CD14-positive monocyte (primary cell): ENCODE data around the gene MTMR3. TPM values are rescaled to one million over a fixed set of nuclear protein-coding genes. Genes with fewer than 3 reads are reported as not detected.

Source experiments
- DNase-seq, 3 donors: peaks; one replicate each; pipeline ENCODE4 v3.0.0-alpha.2; 2011 to 2022
- H2AFZ ChIP-seq: 2 replicates; pipeline ENCODE4 v1.6.0; 2012; ENCODE audit warnings: mild to moderate bottlenecking, low read depth, low read length, inconsistent platforms; ENCODE audit not compliant: insufficient read depth, poor library complexity, severe bottlenecking
- H3K27ac ChIP-seq, 2 donors: 1 replicate in 1 of 2; 2 replicates in 1 of 2; pipeline ENCODE4 v1.5.1; 2012 to 2013; ENCODE audit warnings: low read length in 2 of 2, control low read depth in 1 of 2, inconsistent platforms in 1 of 2, low read depth in 1 of 2, mild to moderate bottlenecking in 1 of 2
- H3K27me3 ChIP-seq, 2 donors: one replicate each; pipeline versions ENCODE4 v1.6.0 to v1.6.1; 2011 to 2013; ENCODE audit warnings: low read length in 2 of 2; ENCODE audit not compliant: control insufficient read depth in 2 of 2, insufficient read depth in 2 of 2
- H3K36me3 ChIP-seq, 2 donors: replicated peaks in 1 of 2; 1 replicate in 1 of 2; 2 replicates in 1 of 2; pipeline versions ENCODE4 v1.5.1 to v1.6.1; 2012 to 2013; ENCODE audit warnings: low read length in 2 of 2, control low read depth in 1 of 2, inconsistent platforms in 1 of 2, mild to moderate bottlenecking in 1 of 2; ENCODE audit not compliant: insufficient read depth in 2 of 2, control insufficient read depth in 1 of 2
- H3K4me1 ChIP-seq, 2 donors: 1 replicate in 1 of 2; 2 replicates in 1 of 2; pipeline versions ENCODE4 v1.5.1 to v1.6.1; 2012 to 2013; ENCODE audit warnings: low read length in 2 of 2, control low read depth in 1 of 2, inconsistent platforms in 1 of 2, mild to moderate bottlenecking in 1 of 2, moderate library complexity in 1 of 2; ENCODE audit not compliant: insufficient read depth in 2 of 2, control insufficient read depth in 1 of 2
- H3K4me2 ChIP-seq: replicated peaks from 2 replicates; pipeline ENCODE3; 2012; ENCODE audit warnings: low read length, moderate library complexity, mild to moderate bottlenecking; ENCODE audit not compliant: poor library complexity, severe bottlenecking; ENCODE audit errors: extremely low read depth
- H3K4me3 ChIP-seq, 3 experiments: fragments of 200-600 bp in 1 of 3; sonication (generic) in 1 of 3; replicated peaks in 1 of 3; 1 replicate in 2 of 3; 2 replicates in 1 of 3; pipeline ENCODE4 v1.5.1; 2011 to 2013; ENCODE audit warnings: low read length in 3 of 3, mild to moderate bottlenecking in 3 of 3, control low read depth in 2 of 3, low read depth in 2 of 3, inconsistent platforms in 1 of 3, moderate library complexity in 1 of 3
- H3K79me2 ChIP-seq: 2 replicates; pipeline ENCODE4 v1.6.0; 2012; ENCODE audit warnings: mild to moderate bottlenecking, control low read depth, inconsistent platforms, low read length, moderate library complexity; ENCODE audit not compliant: insufficient read depth
- H3K9ac ChIP-seq: 2 replicates; pipeline ENCODE4 v1.6.0; 2017; ENCODE audit warnings: low read length, mild to moderate bottlenecking; ENCODE audit not compliant: insufficient read depth, poor library complexity, severe bottlenecking
- H3K9me3 ChIP-seq, 2 donors: replicated peaks in 1 of 2; 1 replicate in 1 of 2; 2 replicates in 1 of 2; pipeline versions ENCODE4 v1.5.1 to v1.6.1; 2012 to 2013; ENCODE audit warnings: low read length in 2 of 2, control low read depth in 1 of 2; ENCODE audit not compliant: control insufficient read depth in 1 of 2, insufficient read depth in 1 of 2
- H4K20me1 ChIP-seq: 2 replicates; pipeline ENCODE4 v1.6.0; 2012; ENCODE audit warnings: mild to moderate bottlenecking, low read length, control low read depth, moderate library complexity; ENCODE audit not compliant: insufficient read depth
- H3K27ac Mint-ChIP-seq, 7 donors: one replicate each; pipeline ENCODE4 v1.8.0; 2020; ENCODE audit warnings: mild to moderate bottlenecking in 7 of 7, mixed read lengths in 7 of 7, moderate library complexity in 6 of 7, inconsistent platforms in 2 of 7
- H3K27me3 Mint-ChIP-seq, 3 donors: one replicate each; pipeline ENCODE4 v1.8.0; 2021 to 2022; ENCODE audit warnings: low read depth in 3 of 3, mild to moderate bottlenecking in 3 of 3, mixed read lengths in 3 of 3, moderate library complexity in 3 of 3, inconsistent platforms in 1 of 3
- H3K36me3 Mint-ChIP-seq, 2 donors: one replicate each; pipeline ENCODE4 v1.8.0; 2020; ENCODE audit warnings: mixed read lengths in 2 of 2, inconsistent platforms in 1 of 2, mild to moderate bottlenecking in 1 of 2
- H3K4me1 Mint-ChIP-seq: one replicate; pipeline ENCODE4 v1.8.0; 2020; ENCODE audit warnings: mild to moderate bottlenecking, mixed read lengths
- H3K4me3 Mint-ChIP-seq, 2 donors: one replicate each; pipeline ENCODE4 v1.8.0; 2020; ENCODE audit warnings: mild to moderate bottlenecking in 2 of 2, mixed read lengths in 2 of 2, moderate library complexity in 1 of 2
- H3K9me3 Mint-ChIP-seq, 7 donors: one replicate each; pipeline ENCODE4 v1.8.0; 2020 to 2022; ENCODE audit warnings: mixed read lengths in 7 of 7, mild to moderate bottlenecking in 6 of 7, moderate library complexity in 6 of 7, inconsistent platforms in 2 of 7
- CTCF ChIP-seq: fragments of 200-600 bp; IDR thresholded peaks from one replicate; pipeline ENCODE4 v1.8.0; 2022; ENCODE audit warnings: antibody characterized with exemption, mild to moderate bottlenecking
- WGBS: methylation state at CpG from one replicate; pipeline ENCODE4 v1.1.5; 2013; ENCODE audit warnings: missing lambda C conversion rate; ENCODE audit not compliant: insufficient coverage; 5-methylcytosine and 5-hydroxymethylcytosine counted together
- intact Hi-C, 2 donors: fragments of 100-400 bp; cut with micrococcal nuclease; formaldehyde crosslinking; loops; one replicate each; pipeline versions ENCODE4 v1.15.0 to v1.15.1; 2023
- polyA plus RNA-seq, 3 donors: library from polyadenylated mRNA; depleted of rRNA in 1 of 3; unstranded in 2 of 3; stranded (reverse) in 1 of 3; fragments of 300-500 nt in 2 of 3; fragments of >200 nt in 1 of 3; fragmentation: Illumina TruSeq in 2 of 3; gene quantifications; 1 replicate in 2 of 3; 2 replicates in 1 of 3; pipeline ENCODE4 v1.2.3, GENCODE V29; 2012 to 2021

The MTMR3 gene
- polyA plus RNA-seq, 3 donors: 23.4 to 86.1 (median 30.2) TPM

- intact Hi-C loops: no loop called here
- H3K27me3 ChIP-seq: no peaks in the 10 kb centered on the region
- DNase-seq: no peak
- no peak overlapping the region for H3K4me3 ChIP-seq
- no peak overlapping the region for H3K4me2 ChIP-seq
- no peaks in the 10 kb centered on the region for H3K36me3 ChIP-seq
- Mint-ChIP-seq H3K4me3 (no peak overlapping the region), H3K4me1 (peaks cover 38% of the 10 kb centered on the region), H3K27ac (peak overlapping the region in 2 of 7 donors; percentile 19 to 57), H3K9me3 (no peaks in the 10 kb centered on the region), H3K27me3 (peaks cover 0 to 1% (median 0%) of the 10 kb centered on the region in 3 donors), H3K36me3 (peaks cover 0 to 21% of the 10 kb centered on the region in 2 donors)
- H2AFZ ChIP-seq: no peak overlapping the region
- no CpG with 5 or more reads among the region's 8 CpGs for WGBS
- no peaks in the 10 kb centered on the region for H3K9me3 ChIP-seq
- peak overlapping the region; percentile 7 for H3K9ac ChIP-seq
- H3K79me2 ChIP-seq: peaks cover 100% of the 10 kb centered on the region
- peak overlapping the region in 1 of 2 donors; percentile 20 for H3K27ac ChIP-seq
- no peaks in the 10 kb centered on the region for H3K4me1 ChIP-seq
- peaks cover 100% of the 10 kb centered on the region for H4K20me1 ChIP-seq
- TF ChIP-seq CTCF: no peak
These were observed 68.9 kb downstream of the MTMR3 start for GRCh38 chr22:29951791-29952413.

GRCh38 chr22:29954203-29954855 lies 71.4 kb downstream of the MTMR3 start:
- 94% methylated on average over 5 of the region's 9 CpGs for WGBS
- no peaks in the 10 kb centered on the region for H3K9me3 ChIP-seq
- Mint-ChIP-seq H3K4me3 (no peak overlapping the region), H3K36me3 (peaks cover 12 to 34% of the 10 kb centered on the region in 2 donors), H3K9me3 (no peaks in the 10 kb centered on the region), H3K27me3 (no peaks in the 10 kb centered on the region), H3K27ac (no peak overlapping the region), H3K4me1 (peaks cover 28% of the 10 kb centered on the region)
- no peak overlapping the region for H3K9ac ChIP-seq
- TF ChIP-seq CTCF: no peak
- no peak overlapping the region for H3K4me2 ChIP-seq
- no peak for DNase-seq
- H3K79me2 ChIP-seq: peaks cover 99% of the 10 kb centered on the region
- intact Hi-C loops: no loop called here
- no peaks in the 10 kb centered on the region for H3K27me3 ChIP-seq
- no peak overlapping the region for H3K27ac ChIP-seq
- no peak overlapping the region for H2AFZ ChIP-seq
- peaks cover 4 to 21% of the 10 kb centered on the region in 2 donors for H3K36me3 ChIP-seq
- H3K4me3 ChIP-seq: no peak overlapping the region
- no peaks in the 10 kb centered on the region for H3K4me1 ChIP-seq
- peaks cover 100% of the 10 kb centered on the region for H4K20me1 ChIP-seq
